Thoracic aorta (tissue), 2 donors: ENCODE data around the gene UBE2H. TPM values are rescaled to one million over a fixed set of nuclear protein-coding genes. Genes with fewer than 3 reads are reported as not detected.
"Not testable (repeated sequence)": the region's sequence is repeated elsewhere in the genome, so short reads cannot be mapped to it uniquely, and the experiment has no call there.

Experiments
- ATAC-seq: fragments of 150-250 bp; one replicate; pipeline ENCODE4 v1.8.0; 2017; ENCODE audit warnings: low read depth; ENCODE audit not compliant: insufficient number of reproducible peaks, low FRiP score
- DNase-seq: peaks from one replicate; pipeline ENCODE4 v3.0.0-alpha.2; 2020; ENCODE audit warnings: low spot score
- H3K27ac ChIP-seq, 2 donors: fragments of 200-600 bp; sonication (generic); 1 replicate in 1 of 2; 2 replicates in 1 of 2; pipeline ENCODE4 v1.5.1; 2016; ENCODE audit warnings: mild to moderate bottlenecking in 2 of 2, moderate library complexity in 2 of 2
- H3K27me3 ChIP-seq: fragments of 200-600 bp; sonication (generic); replicated peaks from 2 replicates; pipeline ENCODE4 v1.6.0; 2016; ENCODE audit warnings: mild to moderate bottlenecking; ENCODE audit not compliant: insufficient read depth
- H3K36me3 ChIP-seq: fragments of 200-600 bp; sonication (generic); one replicate; pipeline ENCODE4 v1.5.1; 2016
- H3K4me1 ChIP-seq, 2 donors: fragments of 200-600 bp; sonication (generic); 1 replicate in 1 of 2; 2 replicates in 1 of 2; pipeline versions ENCODE4 v1.5.1 to v1.6.0; 2016; ENCODE audit warnings: low read depth in 2 of 2, mild to moderate bottlenecking in 1 of 2; ENCODE audit not compliant: control insufficient read depth in 1 of 2
- H3K4me3 ChIP-seq: fragments of 200-600 bp; sonication (generic); 2 replicates; pipeline ENCODE4 v1.5.1; 2016; ENCODE audit warnings: mild to moderate bottlenecking
- H3K9me3 ChIP-seq: fragments of 200-600 bp; sonication (generic); 2 replicates; pipeline ENCODE4 v1.5.1; 2016
- CTCF ChIP-seq: fragments of 200-600 bp; sonication (generic); IDR thresholded peaks from one replicate; pipeline ENCODE4 v1.5.1; 2019; ENCODE audit warnings: antibody characterized with exemption
- total RNA-seq, 2 donors: library from RNA; depleted of rRNA; stranded (reverse); fragments of >200 nt; gene quantifications; one replicate each; pipeline versions ENCODE4 v1.1.0 to v1.2.3, GENCODE V29; 2016

Gene UBE2H
- total RNA-seq, 2 donors from 2014 or later, result 136 to 158 TPM

- no peaks in the 10 kb centered on the region for H3K27me3 ChIP-seq
- TF ChIP-seq CTCF, result no peak
- H3K27ac ChIP-seq, result peak overlapping the region in 1 of 2 donors; percentile 79
- no peaks in the 10 kb centered on the region for H3K36me3 ChIP-seq
- DNase-seq, result no peak
- H3K4me3 ChIP-seq, result no peak overlapping the region
- no peaks in the 10 kb centered on the region for H3K9me3 ChIP-seq
- peaks cover 9 to 10% of the 10 kb centered on the region in 2 donors for H3K4me1 ChIP-seq
- ATAC-seq, result no peak
Observed at GRCh38 chr7:129970816-129971215, 18.1 kb upstream of the UBE2H start.

DNA sequence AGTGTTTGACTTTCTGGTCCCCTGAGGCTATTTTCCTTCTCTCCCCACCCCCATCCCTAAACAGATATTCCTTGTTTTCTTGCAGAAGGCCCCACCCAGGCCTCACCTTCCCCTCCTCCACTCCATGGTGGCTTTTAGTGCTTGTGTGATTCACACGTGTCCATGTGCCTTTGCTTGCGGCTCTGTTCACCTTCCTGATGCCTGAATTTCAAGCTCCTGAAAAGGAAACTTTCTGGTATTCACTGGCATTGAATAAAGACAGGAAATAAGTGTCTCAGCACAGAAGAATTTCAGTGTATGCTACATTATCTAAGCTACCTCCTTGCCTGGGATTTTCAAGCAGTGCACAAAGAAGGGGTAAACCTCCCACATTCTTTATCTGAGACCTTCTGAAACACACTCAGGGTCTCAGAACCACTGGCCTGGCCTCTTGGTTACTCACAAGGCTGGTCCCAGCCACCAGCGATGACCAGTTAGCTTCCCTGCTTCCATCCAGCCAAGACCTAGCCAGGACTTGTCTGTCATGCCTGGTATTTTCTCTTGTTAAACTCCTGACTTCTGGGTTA, 17.2 kb upstream of the UBE2H start:
- ATAC-seq (peak; percentile 73), DNase-seq (no peak)
- H3K9me3 ChIP-seq, result no peaks in the 10 kb centered on the region
- H3K36me3 ChIP-seq, result no peaks in the 10 kb centered on the region
- peak overlapping the region; percentile 38 for H3K4me3 ChIP-seq
- TF ChIP-seq CTCF, result no peak
- peaks cover 9 to 10% of the 10 kb centered on the region in 2 donors for H3K4me1 ChIP-seq
- H3K27ac ChIP-seq, result peak overlapping the region; percentile 16 to 79
- H3K27me3 ChIP-seq, result no peaks in the 10 kb centered on the region

- ATAC-seq (no peak), DNase-seq (no peak)
- Histone ChIP-seq H3K9me3 (no peaks in the 10 kb centered on the region), H3K36me3 (no peaks in the 10 kb centered on the region), H3K4me3 (no peak overlapping the region), H3K4me1 (peaks cover 9 to 10% of the 10 kb centered on the region in 2 donors), H3K27me3 (no peaks in the 10 kb centered on the region), H3K27ac (peak overlapping the region in 1 of 2 donors; percentile 79)
- no peak for TF ChIP-seq CTCF
Observed at GRCh38 chr7:129968592-129969383, 16.0 kb upstream of the UBE2H start.

GRCh38 chr7:129960204-129960475, 7.4 kb upstream of the UBE2H start:
- not testable (repeated sequence) for H3K36me3 ChIP-seq, H3K4me3 ChIP-seq, H3K27me3 ChIP-seq, H3K9me3 ChIP-seq, H3K4me1 ChIP-seq, ATAC-seq, H3K27ac ChIP-seq, DNase-seq

DNA sequence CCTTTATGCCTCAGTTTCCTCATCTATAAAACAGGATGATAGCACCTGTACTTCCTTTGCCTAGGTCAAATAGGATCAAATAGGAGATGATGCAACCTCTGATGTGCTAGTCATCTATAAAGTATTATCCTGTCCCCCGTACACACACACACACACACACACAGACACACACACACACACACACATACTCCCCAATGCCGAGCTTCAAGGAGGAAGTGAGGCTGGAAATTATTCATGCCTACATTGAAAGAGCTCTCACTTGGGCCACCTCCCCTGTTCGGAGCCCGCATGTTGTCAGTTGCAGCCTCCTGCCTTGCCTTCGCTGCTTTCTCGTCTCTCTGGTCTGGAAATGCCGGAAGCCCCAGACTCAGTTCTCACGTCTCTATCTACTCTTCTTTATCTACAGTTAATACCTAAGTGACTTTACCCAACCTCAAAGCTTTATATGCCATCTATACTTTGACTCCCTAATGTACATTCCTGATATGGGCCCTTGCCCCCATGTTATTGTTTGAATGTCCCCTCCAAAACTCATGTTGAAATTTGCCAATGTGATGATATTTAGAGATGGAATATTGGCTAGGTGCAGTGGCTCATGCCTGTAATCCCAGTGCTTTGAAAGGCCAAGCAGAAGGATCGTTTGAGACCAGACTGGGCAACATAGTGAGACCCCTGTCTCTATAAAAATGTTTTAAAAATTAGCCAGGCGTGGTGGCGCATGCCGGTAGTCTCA, 6.9 kb upstream of the UBE2H start:
- no peak overlapping the region for H3K27ac ChIP-seq
- no peak overlapping the region for H3K4me3 ChIP-seq
- no peaks in the 10 kb centered on the region for H3K27me3 ChIP-seq
- no peaks in the 10 kb centered on the region for H3K36me3 ChIP-seq
- no peaks in the 10 kb centered on the region for H3K9me3 ChIP-seq
- no peaks in the 10 kb centered on the region for H3K4me1 ChIP-seq
- no peak for TF ChIP-seq CTCF
- no peak for ATAC-seq
- DNase-seq, result no peak
